Fibroblast of lung (primary cell): Measurements from ENCODE around the gene KIF26B. TPM values are rescaled to one million over a fixed set of nuclear protein-coding genes. Genes with fewer than 3 reads are reported as not detected.

Source experiments
- DNase-seq, 2 donors: peaks; one replicate each; pipeline versions ENCODE4 v3.0.0 to v3.0.0-alpha.2; 2010; ENCODE audit warnings: low read depth in 2 of 2
- H2AFZ ChIP-seq: 2 replicates; pipeline ENCODE4 v1.5.1; 2012; ENCODE audit warnings: low read length, control low read depth, inconsistent platforms
- H3K27ac ChIP-seq: 2 replicates; pipeline ENCODE4 v1.5.1; 2011; ENCODE audit warnings: low read length, control low read depth; ENCODE audit not compliant: insufficient read depth
- H3K27me3 ChIP-seq: 2 replicates; pipeline ENCODE4 v1.5.1; 2011; ENCODE audit warnings: mild to moderate bottlenecking, low read length; ENCODE audit not compliant: control insufficient read depth, insufficient read depth
- H3K36me3 ChIP-seq: 2 replicates; pipeline ENCODE4 v1.5.1; 2011; ENCODE audit warnings: low read length; ENCODE audit not compliant: control insufficient read depth, insufficient read depth
- H3K4me1 ChIP-seq: 2 replicates; pipeline ENCODE4 v1.5.1; 2011; ENCODE audit warnings: low read length; ENCODE audit not compliant: control insufficient read depth, insufficient read depth; ENCODE audit errors: extremely low read depth
- H3K4me2 ChIP-seq: 2 replicates; pipeline ENCODE4 v1.5.1; 2011; ENCODE audit warnings: low read length, control low read depth; ENCODE audit not compliant: insufficient read depth; ENCODE audit errors: extremely low read depth
- H3K4me3 ChIP-seq, 4 experiments: fragments of 200-600 bp in 1 of 4; sonication (generic) in 1 of 4; replicated peaks in 1 of 4; 2 replicates each; pipeline ENCODE4 v1.5.1; 2011 to 2016; ENCODE audit warnings: low read length in 4 of 4, low read depth in 3 of 4, mild to moderate bottlenecking in 3 of 4, control low read depth in 2 of 4, inconsistent platforms in 1 of 4, mixed read lengths in 1 of 4; ENCODE audit not compliant: insufficient read depth in 1 of 4; ENCODE audit errors: control extremely low read depth in 1 of 4
- H3K79me2 ChIP-seq: 2 replicates; pipeline ENCODE4 v1.5.1; 2012; ENCODE audit warnings: mild to moderate bottlenecking, low read length, inconsistent platforms; ENCODE audit not compliant: control insufficient read depth, insufficient read depth
- H3K9ac ChIP-seq: 2 replicates; pipeline ENCODE4 v1.5.1; 2011; ENCODE audit warnings: mild to moderate bottlenecking, low read length, control low read depth; ENCODE audit not compliant: insufficient read depth
- H3K9me3 ChIP-seq: 2 replicates; pipeline ENCODE4 v1.5.1; 2012; ENCODE audit warnings: low read depth, low read length; ENCODE audit not compliant: control insufficient read depth, insufficient read depth
- H4K20me1 ChIP-seq: 2 replicates; pipeline ENCODE4 v1.5.1; 2011; ENCODE audit warnings: low read length; ENCODE audit not compliant: control insufficient read depth, insufficient read depth; ENCODE audit errors: extremely low read depth
- EZH2 ChIP-seq: IDR thresholded peaks from 2 replicates; pipeline ENCODE4 v1.5.1; 2012; ENCODE audit warnings: low read length, control low read depth, mild to moderate bottlenecking; ENCODE audit errors: missing control alignments
- polyA plus RNA-seq, 2 donors: library from polyadenylated mRNA; depleted of rRNA in 1 of 2; stranded (reverse) in 1 of 2; unstranded in 1 of 2; fragments of >200 nt; gene quantifications; 2 replicates each; pipeline ENCODE4 v1.2.1, GENCODE V29; 2011 to 2012; ENCODE audit warnings: missing spikeins in 1 of 2
- total RNA-seq: library from RNA; depleted of rRNA; stranded (reverse); fragments of >200 nt; gene quantifications from 2 replicates; pipeline ENCODE4 v1.2.1, GENCODE V29; 2014
- TF ChIP-seq, protein P1 (sequence below), 2 donors: IDR thresholded peaks in 1 of 2; conservative IDR thresholded peaks in 1 of 2; 1 replicate in 1 of 2; 2 replicates in 1 of 2; pipeline ENCODE4 v1.5.1; 2011 to 2012; ENCODE audit warnings: low read length in 2 of 2, control low read depth in 1 of 2, inconsistent platforms in 1 of 2, low read depth in 1 of 2, mild to moderate bottlenecking in 1 of 2

The KIF26B gene
- total and polyA plus RNA-seq, 2 donors (not counting 1 experiment from before 2014, with no cell fraction given), result 5.3 to 6.1 TPM

- H4K20me1 ChIP-seq, result no peaks in the 10 kb centered on the region
- H3K4me2 ChIP-seq, result no peak overlapping the region
- no peaks in the 10 kb centered on the region for H3K9me3 ChIP-seq
- no peak overlapping the region for H3K4me3 ChIP-seq
- H2AFZ ChIP-seq, result no peak overlapping the region
- no peaks in the 10 kb centered on the region for H3K4me1 ChIP-seq
- H3K36me3 ChIP-seq, result no peaks in the 10 kb centered on the region
- H3K27ac ChIP-seq, result no peak overlapping the region
- no peak for DNase-seq
- H3K79me2 ChIP-seq, result no peaks in the 10 kb centered on the region
- TF ChIP-seq EZH2, result no peak
- TF ChIP-seq, protein P1, sequence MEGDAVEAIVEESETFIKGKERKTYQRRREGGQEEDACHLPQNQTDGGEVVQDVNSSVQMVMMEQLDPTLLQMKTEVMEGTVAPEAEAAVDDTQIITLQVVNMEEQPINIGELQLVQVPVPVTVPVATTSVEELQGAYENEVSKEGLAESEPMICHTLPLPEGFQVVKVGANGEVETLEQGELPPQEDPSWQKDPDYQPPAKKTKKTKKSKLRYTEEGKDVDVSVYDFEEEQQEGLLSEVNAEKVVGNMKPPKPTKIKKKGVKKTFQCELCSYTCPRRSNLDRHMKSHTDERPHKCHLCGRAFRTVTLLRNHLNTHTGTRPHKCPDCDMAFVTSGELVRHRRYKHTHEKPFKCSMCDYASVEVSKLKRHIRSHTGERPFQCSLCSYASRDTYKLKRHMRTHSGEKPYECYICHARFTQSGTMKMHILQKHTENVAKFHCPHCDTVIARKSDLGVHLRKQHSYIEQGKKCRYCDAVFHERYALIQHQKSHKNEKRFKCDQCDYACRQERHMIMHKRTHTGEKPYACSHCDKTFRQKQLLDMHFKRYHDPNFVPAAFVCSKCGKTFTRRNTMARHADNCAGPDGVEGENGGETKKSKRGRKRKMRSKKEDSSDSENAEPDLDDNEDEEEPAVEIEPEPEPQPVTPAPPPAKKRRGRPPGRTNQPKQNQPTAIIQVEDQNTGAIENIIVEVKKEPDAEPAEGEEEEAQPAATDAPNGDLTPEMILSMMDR (conservative IDR thresholded peaks at IDR 0.05 in 1 of 2, IDR thresholded peaks at IDR 0.05 in 1 of 2; ENCODE audit: low read depth in 1 of 2, low read length in 2 of 2), result no peak
- H3K9ac ChIP-seq, result no peak overlapping the region
- no peaks in the 10 kb centered on the region for H3K27me3 ChIP-seq
Measured at GRCh38 chr1:245749053-245749452, 594.3 kb downstream of the KIF26B start.

GRCh38 chr1:245750261-245750660, 595.5 kb downstream of the KIF26B start:
- TF ChIP-seq, protein P1 (conservative IDR thresholded peaks at IDR 0.05 in 1 of 2, IDR thresholded peaks at IDR 0.05 in 1 of 2; ENCODE audit: low read depth in 1 of 2, low read length in 2 of 2), result no peak
- no peak for TF ChIP-seq EZH2
- Histone ChIP-seq H2AFZ (no peak overlapping the region), H3K79me2 (no peaks in the 10 kb centered on the region), H3K4me2 (no peak overlapping the region), H3K27ac (no peak overlapping the region), H3K4me3 (no peak overlapping the region), H4K20me1 (no peaks in the 10 kb centered on the region), H3K4me1 (no peaks in the 10 kb centered on the region), H3K27me3 (no peaks in the 10 kb centered on the region), H3K36me3 (no peaks in the 10 kb centered on the region), H3K9ac (no peak overlapping the region), H3K9me3 (no peaks in the 10 kb centered on the region)
- DNase-seq, result no peak

DNA sequence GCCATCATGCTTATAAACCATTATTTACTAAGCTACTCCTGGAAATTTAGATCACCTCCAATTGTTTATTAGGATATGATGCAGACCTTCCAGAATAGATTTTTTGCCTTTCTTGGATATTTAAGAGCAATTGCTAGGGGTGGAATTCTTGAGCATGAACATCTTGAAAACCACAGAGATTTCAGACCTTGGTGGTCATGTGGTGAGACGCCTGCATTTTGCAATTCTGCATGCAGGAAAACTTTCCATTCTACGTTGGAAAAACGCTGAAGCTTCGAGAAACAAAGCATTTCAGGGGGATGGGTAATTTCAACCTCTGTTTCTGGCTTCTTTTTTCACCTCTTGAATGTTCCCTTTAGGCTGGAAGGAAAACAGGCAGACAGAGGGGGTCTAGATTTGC, 596.3 kb downstream of the KIF26B start:
- peak; percentile 51 to 93 for DNase-seq
- TF ChIP-seq, protein P1 (conservative IDR thresholded peaks at IDR 0.05 in 1 of 2, IDR thresholded peaks at IDR 0.05 in 1 of 2; ENCODE audit: low read depth in 1 of 2, low read length in 2 of 2), result no peak
- TF ChIP-seq EZH2, result no peak
- Histone ChIP-seq H3K36me3 (no peaks in the 10 kb centered on the region), H3K4me3 (no peak overlapping the region), H3K27ac (no peak overlapping the region), H3K4me1 (no peaks in the 10 kb centered on the region), H2AFZ (no peak overlapping the region), H3K27me3 (no peaks in the 10 kb centered on the region), H3K79me2 (no peaks in the 10 kb centered on the region), H3K9me3 (no peaks in the 10 kb centered on the region), H3K4me2 (no peak overlapping the region), H4K20me1 (no peaks in the 10 kb centered on the region), H3K9ac (no peak overlapping the region)
